ENCODE data around the gene PTPRK.

The PTPRK gene

DNA sequence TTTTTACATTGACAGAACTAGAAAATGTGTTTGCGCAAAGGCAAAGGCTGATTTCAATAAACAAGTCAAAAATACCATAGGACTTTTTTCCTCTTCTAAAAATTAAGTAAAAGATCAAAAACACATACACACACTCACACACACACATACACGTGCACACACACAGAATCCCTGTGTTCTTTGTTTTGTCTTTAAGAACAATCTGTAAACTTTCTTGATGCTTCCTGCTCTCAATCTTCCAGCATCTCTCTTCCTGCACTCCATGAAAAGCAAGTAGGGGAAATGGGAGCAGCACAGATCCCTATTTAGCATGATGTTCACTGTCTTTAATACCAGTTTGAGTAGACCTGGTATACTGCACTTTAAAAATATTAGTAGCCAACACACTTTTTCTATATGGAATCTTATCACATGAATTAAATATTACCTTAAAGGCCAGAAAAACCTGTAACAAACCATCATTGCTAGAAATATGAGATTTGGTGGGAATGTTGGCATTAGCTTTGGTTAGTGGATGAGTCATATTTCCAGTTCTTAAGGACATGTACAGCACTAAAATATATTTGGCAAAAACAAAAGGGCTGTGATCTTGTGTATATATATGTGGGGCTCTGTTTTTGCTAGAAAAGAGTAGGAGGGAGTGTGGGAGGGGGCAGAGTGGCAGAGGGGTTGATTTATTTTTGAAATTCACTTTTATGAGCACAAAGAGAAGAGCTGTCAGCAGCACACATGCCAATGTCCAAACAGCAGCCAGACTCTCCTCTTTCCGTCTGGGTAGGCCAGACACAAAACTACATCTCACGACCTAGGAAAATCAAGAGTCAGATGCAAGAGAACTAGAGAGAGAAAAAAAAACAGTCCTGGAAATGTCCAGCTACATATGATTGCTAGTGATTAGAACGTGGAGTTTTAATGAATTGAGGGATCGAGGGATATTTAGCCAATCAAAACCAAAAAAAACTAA, 4.6 kb downstream of the PTPRK start:
- DNase-seq, result no peak

DNA sequence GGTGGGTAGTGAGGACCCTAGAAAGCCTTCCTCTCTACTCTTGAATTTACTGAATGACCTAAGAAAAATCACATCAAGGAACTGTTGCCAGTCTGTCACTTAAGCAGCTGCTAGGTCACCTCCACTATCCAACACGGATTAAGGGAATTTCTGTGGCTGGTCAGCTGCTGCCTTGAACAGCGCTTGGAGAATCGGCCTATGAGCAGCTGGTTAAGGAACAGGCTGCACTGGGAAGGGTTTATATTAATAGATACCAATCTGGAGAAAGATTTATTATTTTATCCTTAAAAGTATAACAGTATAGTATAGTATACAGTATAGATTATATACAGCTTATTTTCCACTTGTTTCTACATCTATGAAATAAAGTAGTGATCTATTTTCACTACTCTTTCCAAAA, 6.5 kb downstream of the PTPRK start:
- DNase-seq, result no peak

DNA sequence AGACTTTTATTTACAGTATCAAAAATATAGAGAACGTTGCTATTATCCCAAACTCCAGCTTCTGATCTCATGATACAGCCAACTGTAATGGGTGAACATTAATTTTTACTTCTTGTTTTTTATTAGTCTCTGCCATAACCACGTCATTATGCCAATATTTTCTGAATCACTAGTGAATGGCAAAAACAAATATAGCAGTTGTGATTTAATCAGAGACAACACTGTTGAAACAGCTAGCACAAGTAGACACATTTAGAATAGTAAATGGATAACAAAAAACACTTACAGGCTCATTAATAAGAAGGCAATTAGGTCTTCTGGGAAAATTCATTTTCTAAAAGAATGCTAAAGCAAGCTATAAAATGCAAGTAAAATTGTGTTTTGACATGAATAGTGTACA, 8.1 kb downstream of the PTPRK start:
- DNase-seq, result no peak

GRCh38 chr6:128511506-128511905, 8.9 kb downstream of the PTPRK start:
- no peak for DNase-seq

- peak; percentile 39 for DNase-seq
Measured at GRCh38 chr6:128509709-128510108, 10.7 kb downstream of the PTPRK start.

- DNase-seq, result no peak
Measured at GRCh38 chr6:128508588-128509296, 11.7 kb downstream of the PTPRK start.

- DNase-seq, result peak; percentile 21
Measured at GRCh38 chr6:128507337-128508310, 12.8 kb downstream of the PTPRK start.

GRCh38 chr6:128505603-128506002, 14.8 kb downstream of the PTPRK start:
- no peak for DNase-seq

DNA sequence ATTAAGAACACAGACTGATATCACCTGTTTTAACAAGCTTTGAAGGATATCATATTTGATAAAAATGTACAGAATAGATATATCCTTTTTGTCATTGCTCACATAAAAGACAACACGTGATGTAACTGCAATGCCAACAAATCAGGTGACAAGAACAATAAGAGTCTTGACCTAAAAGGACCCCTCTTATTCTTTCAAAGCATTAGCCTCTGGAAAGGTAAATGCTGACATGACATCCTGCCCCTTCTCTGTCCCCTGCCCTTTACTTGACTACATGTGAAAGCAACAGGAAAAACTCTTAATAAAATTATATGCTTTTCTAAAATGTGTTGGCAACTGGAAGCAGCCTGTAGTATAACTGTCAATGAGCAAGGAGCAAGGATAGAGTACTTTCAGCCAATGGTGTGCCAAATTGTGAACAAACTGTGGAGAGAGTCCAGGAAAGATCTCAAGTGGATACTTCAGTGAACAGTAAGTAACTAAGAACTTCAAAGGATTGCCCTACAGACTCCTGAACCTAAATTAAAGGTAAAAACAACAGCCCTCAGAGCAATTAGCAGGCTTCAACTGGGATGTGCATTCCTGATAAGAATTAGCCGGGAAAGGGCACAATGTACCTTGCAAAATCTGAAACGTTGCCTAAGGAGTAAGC, 16.3 kb downstream of the PTPRK start:
- no peak for DNase-seq

DNA sequence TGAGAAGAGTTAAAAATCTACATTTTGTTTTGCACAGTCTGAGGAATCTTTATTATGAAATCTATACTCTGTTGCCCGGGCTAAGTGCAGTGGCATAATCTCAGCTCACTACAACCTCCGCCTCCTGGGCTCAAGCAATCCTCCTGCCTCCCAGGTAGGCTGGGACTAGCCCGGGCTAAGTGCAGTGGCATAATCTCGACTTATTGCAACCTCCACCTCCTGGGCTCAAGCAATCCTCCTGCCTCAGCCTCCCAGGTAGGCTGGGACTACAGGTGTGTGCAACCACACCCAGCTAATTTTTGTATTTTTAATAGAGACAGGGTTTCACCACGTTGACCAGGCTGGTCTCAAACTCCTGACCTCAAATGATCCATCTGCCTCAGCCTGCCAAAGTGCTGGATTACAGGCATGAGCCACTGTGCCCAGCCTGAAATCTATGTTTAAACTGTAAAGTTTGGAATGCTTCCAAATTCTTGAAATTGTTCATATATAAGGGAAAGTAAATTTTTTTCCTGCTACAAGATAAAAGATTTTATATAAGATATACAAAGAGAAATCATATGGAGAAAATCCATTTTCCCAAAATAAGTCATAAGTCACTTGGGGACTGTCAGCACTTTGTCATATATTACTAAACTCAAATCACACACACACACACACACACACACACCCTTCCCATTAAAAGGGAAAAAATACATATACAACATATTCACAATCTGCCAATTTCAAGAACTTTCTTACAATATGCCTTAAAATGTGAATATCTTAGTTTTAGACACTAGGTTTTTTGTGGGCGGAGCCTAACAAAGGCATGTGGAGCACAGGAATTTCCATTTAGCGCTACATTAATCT, 19.4 kb downstream of the PTPRK start:
- DNase-seq, result no peak

DNA sequence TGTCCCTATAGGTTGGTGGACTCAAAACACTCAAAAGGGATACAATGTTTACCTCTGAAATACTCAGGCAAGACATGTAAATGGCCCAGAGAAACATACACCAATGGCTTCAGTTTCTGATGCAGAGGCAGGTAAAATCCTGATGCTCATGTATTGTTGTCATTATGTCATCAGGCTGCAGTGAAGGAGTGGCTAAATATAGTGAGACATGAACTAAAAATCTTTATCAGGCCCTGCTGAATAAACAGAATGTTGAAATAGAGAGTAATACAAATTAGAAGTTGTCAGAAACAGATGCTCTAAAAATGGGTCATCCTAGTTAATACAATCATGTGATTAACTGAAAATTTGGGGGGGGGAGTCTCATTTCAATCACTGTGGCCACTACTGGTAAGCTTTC, 20.4 kb downstream of the PTPRK start:
- DNase-seq, result no peak

- no peak for DNase-seq
Measured at GRCh38 chr6:128499079-128499731, 21.2 kb downstream of the PTPRK start.

DNA sequence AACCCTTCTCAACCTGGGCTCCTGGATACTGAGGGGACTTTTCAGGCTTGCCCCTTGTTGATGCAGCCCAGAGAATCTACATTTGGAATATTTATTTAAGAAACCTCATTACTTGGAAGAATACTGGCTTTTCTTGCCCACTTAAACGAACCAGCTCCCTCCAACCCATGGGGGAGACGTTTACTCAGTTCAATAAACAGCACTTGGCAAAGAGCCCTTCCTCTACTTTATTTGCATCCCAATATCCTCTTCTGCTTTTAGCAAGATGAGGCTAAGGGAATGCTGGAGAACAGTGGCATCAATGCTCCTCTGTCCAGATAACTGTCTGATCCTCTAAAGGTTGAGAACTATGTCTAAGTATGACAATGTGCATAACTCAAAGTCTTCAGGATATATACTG, 22.2 kb downstream of the PTPRK start:
- DNase-seq, result no peak

GRCh38 chr6:128495536-128496333, 24.7 kb downstream of the PTPRK start:
- no peak for DNase-seq

DNA sequence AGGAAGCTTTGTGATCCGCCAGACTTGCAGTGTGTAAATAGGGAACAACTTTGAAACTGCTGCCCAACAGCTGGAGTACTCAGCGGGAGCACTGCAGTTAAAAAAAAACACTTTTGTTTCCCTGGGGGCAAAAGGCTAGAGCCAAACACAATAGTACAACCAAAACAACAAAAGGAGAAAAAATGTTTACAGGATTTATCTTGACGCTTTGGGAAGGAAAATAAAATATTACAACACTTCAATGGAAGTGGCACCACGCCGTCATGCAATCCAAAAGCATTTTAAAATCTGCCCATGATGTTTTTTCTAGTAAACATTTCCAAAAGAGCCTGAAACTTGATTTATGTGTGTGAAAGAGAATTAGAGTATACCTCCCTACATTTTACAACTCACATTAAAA, 26.0 kb downstream of the PTPRK start:
- peak; percentile 34 for DNase-seq

GRCh38 chr6:128493877-128494276, 26.5 kb downstream of the PTPRK start:
- no peak for DNase-seq

DNA sequence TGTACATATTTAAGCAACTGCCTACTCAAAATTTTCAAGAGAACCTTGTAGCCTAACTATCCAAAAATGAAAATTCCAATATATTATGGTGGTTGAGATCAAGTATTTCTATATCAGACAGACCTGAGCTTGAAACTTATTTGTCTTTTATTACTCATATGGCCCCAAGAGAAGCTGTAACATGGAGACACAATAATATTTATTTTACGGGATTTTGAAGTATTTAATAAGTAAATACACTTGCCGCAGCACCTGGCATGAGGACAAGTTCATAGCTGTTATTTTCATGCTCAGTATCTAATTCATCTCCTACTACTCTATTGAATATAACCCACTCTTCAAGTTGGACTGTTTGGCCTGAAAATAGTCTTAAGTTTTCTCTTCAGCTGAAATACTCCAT, 28.0 kb downstream of the PTPRK start:
- DNase-seq, result no peak

GRCh38 chr6:128491610-128492206, 28.7 kb downstream of the PTPRK start:
- no peak for DNase-seq

DNA sequence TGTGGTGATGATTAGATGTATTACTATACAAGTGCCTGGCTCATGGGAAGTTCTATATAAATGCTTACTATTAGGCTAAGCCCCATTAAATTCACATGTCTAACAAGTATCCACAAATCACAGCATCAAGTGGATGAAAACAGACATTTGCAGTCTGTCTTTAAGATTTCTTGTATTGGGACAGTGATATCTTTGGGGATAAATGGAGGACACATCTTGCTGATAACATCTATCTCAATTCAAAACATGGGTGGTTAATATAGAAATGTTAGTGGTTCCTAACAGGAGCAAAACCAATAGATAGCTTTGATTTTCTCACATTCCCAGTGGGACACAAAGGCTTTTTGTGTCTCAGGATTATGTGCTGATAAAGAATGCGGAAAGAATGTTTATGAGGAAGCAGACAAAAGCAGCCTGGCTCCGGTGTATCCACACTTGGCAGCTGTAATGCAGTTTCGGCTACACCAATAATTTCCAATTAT, 29.3 kb downstream of the PTPRK start:
- DNase-seq, result no peak
